HCT116 (cell line): ENCODE data around the gene NBPF9. TPM values are rescaled to one million over a fixed set of nuclear protein-coding genes. Genes with fewer than 3 reads are reported as not detected.
"Not testable (repeated sequence)": the region's sequence is repeated elsewhere in the genome, so short reads cannot be mapped to it uniquely, and the experiment has no call there.

Source experiments
- ATAC-seq: fragments of 200-7000 bp; cut with Tn5 transposase; 2 replicates; pipeline ENCODE4 v1.9.1; 2020; ENCODE audit warnings: mild to moderate bottlenecking, moderate library complexity
- BruUV-seq: library from RNA; stranded (reverse); fragments of 400-500 nt; replicated peaks from 2 replicates; lab custom pipeline; 2021; lab: Mats Ljungman, UMichigan
- CTCF ChIA-PET: fragments of 300-600 bp; sonication (Branson Sonifier 250); formaldehyde crosslinking; loops from one replicate; lab custom pipeline; 2021; ENCODE audit warnings: antibody characterized with exemption; lab: Charles Lee
- POLR2A ChIA-PET: fragments of 300-600, 350-600 bp; sonication (Branson Sonifier 250); formaldehyde crosslinking; loops from one replicate; lab custom pipeline; 2021; ENCODE audit warnings: antibody characterized with exemption; lab: Charles Lee
- RAD21 ChIA-PET, 2 experiments: fragments of 300-600 bp; sonication (Branson Sonifier 250); formaldehyde crosslinking; loops; one replicate each; lab custom pipeline; 2023; ENCODE audit warnings: low total read pairs in 2 of 2; ENCODE audit not compliant: uncharacterized antibody in 2 of 2, unreplicated experiment in 2 of 2, low non-redundant PET in 1 of 2; lab: Charles Lee
- DNase-seq: peaks from one replicate; pipeline ENCODE4 v3.0.0-alpha.2; 2010; ENCODE audit warnings: low read depth, low spot score
- H2AFZ ChIP-seq: fragments of 200-600 bp; shearing (Covaris generic), sonication (generic); 2 replicates; pipeline ENCODE4 v1.6.1; 2017; ENCODE audit warnings: low read depth, mixed run types, mixed read lengths, antibody characterized with exemption, low read length; ENCODE audit not compliant: poor library complexity, severe bottlenecking
- H3K27ac ChIP-seq: 2 replicates; pipeline ENCODE4 v1.5.1; 2012; ENCODE audit warnings: low read depth, low read length
- H3K27me3 ChIP-seq: fragments of 200-600 bp; sonication (generic); 2 replicates; pipeline ENCODE4 v1.6.1; 2016; ENCODE audit warnings: mixed run types, low read length, mixed read lengths; ENCODE audit not compliant: insufficient read depth
- H3K36me3 ChIP-seq, 2 experiments: fragments of 200-500 bp in 1 of 2; fragments of 200-600 bp in 1 of 2; sonication (Bioruptor generic) in 1 of 2; sonication (generic) in 1 of 2; 2 replicates each; pipeline versions ENCODE4 v1.5.1 to v1.6.1; 2014 to 2016; ENCODE audit warnings: low read length in 2 of 2, inconsistent platforms in 1 of 2, mixed read lengths in 1 of 2, mixed run types in 1 of 2; ENCODE audit not compliant: insufficient read depth in 2 of 2, control insufficient read depth in 1 of 2
- H3K4me1 ChIP-seq, 2 experiments: fragments of 200-600 bp in 1 of 2; sonication (generic) in 1 of 2; 2 replicates each; pipeline versions ENCODE4 v1.5.1 to v1.6.1; 2012 to 2017; ENCODE audit warnings: low read length in 2 of 2, inconsistent platforms in 1 of 2, mild to moderate bottlenecking in 1 of 2, mixed read lengths in 1 of 2, mixed run types in 1 of 2, moderate library complexity in 1 of 2; ENCODE audit not compliant: insufficient read depth in 2 of 2, control insufficient read depth in 1 of 2
- H3K4me2 ChIP-seq: fragments of 200-600 bp; sonication (generic); 2 replicates; pipeline ENCODE4 v1.6.1; 2017; ENCODE audit warnings: mixed run types, low read length, mixed read lengths
- H3K4me3 ChIP-seq, 2 experiments: fragments of 200-600 bp in 1 of 2; sonication (generic) in 1 of 2; replicated peaks in 1 of 2; 2 replicates each; pipeline ENCODE4 v1.5.1; 2011 to 2016; ENCODE audit warnings: low read length in 2 of 2, control low read depth in 1 of 2, low read depth in 1 of 2, mild to moderate bottlenecking in 1 of 2, mixed read lengths in 1 of 2, mixed run types in 1 of 2
- H3K79me2 ChIP-seq: fragments of 200-600 bp; sonication (generic); 2 replicates; pipeline ENCODE4 v1.6.1; 2017; ENCODE audit warnings: mild to moderate bottlenecking, mixed run types, low read length, moderate library complexity, mixed read lengths; ENCODE audit not compliant: insufficient read depth
- H3K9ac ChIP-seq: fragments of 200-600 bp; sonication (generic); 2 replicates; pipeline ENCODE4 v1.6.1; 2016; ENCODE audit warnings: low read length, mixed read lengths
- H3K9me2 ChIP-seq: fragments of 200-600 bp; sonication (generic), shearing (Covaris generic); 2 replicates; pipeline ENCODE4 v1.6.1; 2017; ENCODE audit warnings: mixed run types, mild to moderate bottlenecking, moderate library complexity; ENCODE audit not compliant: insufficient read depth
- H3K9me3 ChIP-seq, 2 experiments: fragments of 200-500 bp in 1 of 2; fragments of 200-600 bp in 1 of 2; sonication (Bioruptor generic) in 1 of 2; sonication (generic) in 1 of 2; 2 replicates each; pipeline ENCODE4 v1.6.1; 2014 to 2017; ENCODE audit warnings: low read length in 2 of 2, mixed read lengths in 2 of 2, inconsistent platforms in 1 of 2, low read depth in 1 of 2, mild to moderate bottlenecking in 1 of 2, mixed run types in 1 of 2, moderate library complexity in 1 of 2; ENCODE audit not compliant: control insufficient read depth in 1 of 2, insufficient read depth in 1 of 2
- H4K20me1 ChIP-seq: fragments of 200-600 bp; sonication (generic), shearing (Covaris generic); 2 replicates; pipeline ENCODE4 v1.6.1; 2017; ENCODE audit warnings: mixed run types, mild to moderate bottlenecking, moderate library complexity; ENCODE audit not compliant: insufficient read depth
- intact Hi-C: fragments of 100-400 bp; cut with micrococcal nuclease; formaldehyde crosslinking; loops from 2 replicates; pipeline ENCODE4 v1.10.0; 2022
- total RNA-seq: library from RNA; stranded (reverse); gene quantifications from one replicate; pipeline ENCODE4 v1.2.1, GENCODE V29; 2021; ENCODE audit not compliant: unreplicated experiment

The NBPF9 gene
- total RNA-seq, 1 experiment from 2014 or later: 17.2 TPM

DNA sequence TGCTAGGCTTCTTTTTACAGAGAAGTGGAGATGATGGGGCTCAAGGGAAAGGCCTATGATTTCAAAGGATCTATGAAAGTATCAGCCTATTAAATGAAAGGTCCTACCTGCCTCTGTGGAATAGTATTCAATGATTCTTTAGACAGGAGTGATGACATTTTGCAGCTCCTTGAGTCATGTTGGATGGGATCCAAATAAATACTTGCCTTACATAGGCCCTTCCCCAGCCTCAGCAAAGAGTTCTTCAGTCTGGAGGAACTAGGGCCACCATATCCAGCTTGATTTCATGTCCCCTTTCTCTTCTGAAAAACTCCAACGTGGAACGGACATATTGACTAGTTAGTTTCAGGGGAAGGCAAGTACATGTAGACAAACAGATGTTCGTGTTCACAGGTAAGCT lies 87.8 kb downstream of the NBPF9 start:
- DNase-seq, RAD21 ChIA-PET, H3K79me2 ChIP-seq, H3K9ac ChIP-seq, H3K9me3 ChIP-seq, intact Hi-C loops, H2AFZ ChIP-seq, H3K27me3 ChIP-seq, H4K20me1 ChIP-seq, H3K9me2 ChIP-seq, H3K36me3 ChIP-seq, CTCF ChIA-PET, H3K4me3 ChIP-seq, H3K27ac ChIP-seq, H3K4me1 ChIP-seq, ATAC-seq, BruUV-seq, H3K4me2 ChIP-seq, POLR2A ChIA-PET: not testable (repeated sequence)

DNA sequence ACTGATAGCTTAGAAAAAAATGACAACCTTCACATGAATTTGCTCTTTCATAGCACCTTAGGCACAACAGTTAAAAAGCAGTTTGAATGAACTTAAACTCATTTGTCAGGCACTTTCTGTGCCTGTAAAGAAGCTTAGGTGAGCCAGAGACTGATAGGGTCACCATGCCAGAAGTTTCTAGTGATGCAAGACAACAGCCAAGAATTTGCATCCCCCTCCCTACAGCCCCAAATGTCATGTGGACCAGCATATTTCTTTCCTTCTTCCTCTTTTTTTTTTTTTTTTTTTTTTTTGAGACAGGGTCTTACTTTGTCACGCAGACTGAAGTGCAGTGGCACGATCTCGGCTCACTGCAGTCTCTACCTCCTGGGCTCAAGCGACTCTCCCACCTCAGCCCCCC lies 89.8 kb downstream of the NBPF9 start:
- H3K27me3 ChIP-seq, POLR2A ChIA-PET, H3K4me2 ChIP-seq, H3K79me2 ChIP-seq, H3K9ac ChIP-seq, ATAC-seq, H3K27ac ChIP-seq, H3K9me2 ChIP-seq, H4K20me1 ChIP-seq, H3K36me3 ChIP-seq, H3K4me3 ChIP-seq, CTCF ChIA-PET, intact Hi-C loops, H2AFZ ChIP-seq, H3K4me1 ChIP-seq, DNase-seq, BruUV-seq, H3K9me3 ChIP-seq, RAD21 ChIA-PET: not testable (repeated sequence)

- RAD21 ChIA-PET, H3K9me2 ChIP-seq, H3K36me3 ChIP-seq, H3K4me3 ChIP-seq, BruUV-seq, CTCF ChIA-PET, POLR2A ChIA-PET, H4K20me1 ChIP-seq, H3K4me1 ChIP-seq, intact Hi-C loops, H3K9me3 ChIP-seq, H3K27me3 ChIP-seq, H3K4me2 ChIP-seq, H3K9ac ChIP-seq, H2AFZ ChIP-seq, H3K79me2 ChIP-seq, DNase-seq, H3K27ac ChIP-seq, ATAC-seq: not testable (repeated sequence)
Observed at GRCh38 chr1:149012599-149012998, 90.8 kb downstream of the NBPF9 start.

DNA sequence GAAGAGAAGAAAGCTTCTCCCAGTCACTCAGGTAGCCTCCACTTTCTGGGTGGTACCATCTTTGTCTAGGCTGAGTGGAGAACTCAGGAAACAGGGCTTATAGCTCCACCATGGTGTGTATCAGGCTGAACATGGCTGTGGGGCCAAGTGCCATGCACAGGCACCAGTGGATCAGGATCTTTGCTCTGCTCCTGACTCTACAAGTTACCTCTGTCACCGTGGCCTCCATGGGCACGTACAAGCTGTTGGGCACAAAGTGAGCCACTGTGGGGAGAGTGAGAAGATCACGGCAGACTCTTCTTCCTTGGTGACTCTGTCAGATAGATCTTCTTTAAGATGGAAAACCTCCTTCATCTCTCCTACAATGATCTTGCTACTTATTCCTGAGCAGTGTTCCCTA lies 93.6 kb downstream of the NBPF9 start:
- H3K9me3 ChIP-seq, RAD21 ChIA-PET, DNase-seq, H3K4me2 ChIP-seq, H3K27me3 ChIP-seq, H3K9ac ChIP-seq, H4K20me1 ChIP-seq, BruUV-seq, H2AFZ ChIP-seq, H3K4me1 ChIP-seq, intact Hi-C loops, H3K4me3 ChIP-seq, ATAC-seq, H3K36me3 ChIP-seq, POLR2A ChIA-PET, H3K79me2 ChIP-seq, H3K9me2 ChIP-seq, CTCF ChIA-PET, H3K27ac ChIP-seq: not testable (repeated sequence)

DNA sequence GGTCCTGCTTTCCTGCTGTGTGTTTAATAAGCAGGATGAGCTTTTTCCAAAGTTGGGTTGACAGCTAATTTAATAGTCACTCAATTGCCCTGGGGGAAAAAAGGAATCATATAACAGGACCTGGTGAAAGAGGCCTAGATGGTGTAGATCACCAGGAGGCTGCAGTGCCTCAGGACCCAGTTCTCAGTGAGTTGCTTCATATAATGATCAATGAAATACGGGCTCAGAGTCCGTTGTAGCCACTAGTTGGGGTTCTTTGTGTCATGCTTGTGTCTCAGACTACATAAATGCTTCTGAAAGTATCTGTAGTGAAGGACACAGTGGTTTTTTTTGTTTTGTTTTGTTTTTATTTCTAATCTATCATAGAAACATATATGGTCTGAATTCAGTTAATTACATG lies 94.6 kb downstream of the NBPF9 start:
- H3K4me1 ChIP-seq, H3K9me3 ChIP-seq, H3K9me2 ChIP-seq, BruUV-seq, POLR2A ChIA-PET, DNase-seq, ATAC-seq, H3K27ac ChIP-seq, H4K20me1 ChIP-seq, RAD21 ChIA-PET, H3K27me3 ChIP-seq, H3K4me2 ChIP-seq, H3K4me3 ChIP-seq, H2AFZ ChIP-seq, H3K9ac ChIP-seq, CTCF ChIA-PET, H3K36me3 ChIP-seq, H3K79me2 ChIP-seq, intact Hi-C loops: not testable (repeated sequence)
